Activated T-helper 9 cell treated with anti-CD3 and anti-CD28 coated beads, Interleukin-2, amount 50 U/mL, for 16 hours (primary cell): ENCODE measurements around the gene ZNF184.

ENCODE experiments used
- DNase-seq: peaks from one replicate; pipeline ENCODE4 v3.0.0-alpha.2; 2020; ENCODE audit warnings: low read depth

The ZNF184 gene

GRCh38 chr6:27479319-27480182 lies 6.6 kb upstream of the ZNF184 start:
- peak; percentile 74 for DNase-seq

DNA sequence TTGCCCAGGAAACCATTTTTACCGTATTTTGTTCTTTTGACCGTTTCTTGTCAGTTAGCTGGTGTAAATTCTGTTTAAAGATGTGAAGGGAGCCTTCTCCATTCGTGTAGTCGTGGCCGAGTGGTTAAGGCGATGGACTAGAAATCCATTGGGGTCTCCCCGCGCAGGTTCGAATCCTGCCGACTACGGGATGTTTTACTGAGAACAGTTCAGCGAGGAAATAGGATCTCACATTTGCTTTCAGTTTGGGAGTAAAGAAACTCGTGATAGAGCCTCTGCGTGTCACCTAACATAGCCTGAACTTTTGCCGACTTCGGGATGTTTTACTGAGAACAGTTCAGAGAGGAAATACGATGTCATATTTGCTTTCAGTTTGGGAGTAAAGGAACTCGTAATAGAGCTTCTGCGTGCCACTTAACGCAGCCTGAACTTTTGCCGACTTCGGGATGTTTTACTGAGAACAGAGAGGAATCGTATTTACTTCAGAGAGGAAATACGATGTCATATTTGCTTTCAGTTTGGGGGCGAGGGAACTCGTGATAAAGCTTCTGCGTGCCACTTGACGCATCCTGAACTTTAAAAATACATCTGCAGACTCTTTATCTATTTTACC lies 5.9 kb upstream of the ZNF184 start:
- DNase-seq, result peak; percentile 73

DNA sequence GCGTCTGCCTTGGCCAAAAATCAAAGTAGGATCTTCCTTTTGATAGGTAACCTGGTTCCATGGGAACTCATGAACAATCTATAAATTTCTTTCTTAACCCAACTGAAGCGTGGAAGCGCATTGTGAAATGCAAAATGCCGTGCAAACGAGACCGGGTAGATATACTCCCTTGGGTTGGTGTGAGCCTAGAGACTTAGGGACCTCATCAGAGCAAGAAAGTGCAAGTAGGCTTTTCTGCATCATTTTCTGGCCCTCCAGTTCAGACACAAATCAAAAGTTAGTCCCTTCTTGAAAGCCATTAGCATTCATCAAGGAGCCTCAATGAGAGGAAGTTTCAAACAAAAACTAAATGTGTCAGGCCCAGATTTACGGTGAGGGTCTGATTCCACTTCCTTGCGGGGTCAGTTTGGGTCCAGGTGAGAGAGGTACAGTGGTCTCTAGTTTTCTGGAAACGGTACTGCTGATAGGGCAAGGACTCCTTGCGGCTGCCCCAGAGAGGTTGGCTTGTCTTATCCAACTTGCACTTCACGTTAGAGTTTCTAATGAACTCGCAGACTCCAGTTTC lies 5.3 kb upstream of the ZNF184 start:
- no peak for DNase-seq

GRCh38 chr6:27477318-27478013 lies 4.6 kb upstream of the ZNF184 start:
- no peak for DNase-seq

DNA sequence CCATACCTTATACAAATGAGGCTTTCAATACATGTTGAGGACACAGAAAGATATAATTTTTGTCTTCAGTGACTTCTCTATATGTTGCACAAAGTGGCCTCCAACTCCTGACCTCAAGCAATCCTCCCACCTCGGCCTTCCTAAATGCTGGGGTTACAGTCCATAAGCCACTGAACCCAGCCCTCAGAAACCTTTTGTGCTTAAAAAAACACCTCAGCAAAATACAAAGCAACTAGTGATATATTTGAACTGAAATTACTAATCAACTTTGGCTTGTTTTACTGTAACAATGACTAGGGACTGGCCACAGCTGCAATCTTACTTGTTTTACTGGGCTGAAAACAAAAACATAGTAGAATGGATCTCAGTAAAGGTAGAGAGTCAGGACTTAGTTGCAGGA lies 3.2 kb upstream of the ZNF184 start:
- no peak for DNase-seq

DNA sequence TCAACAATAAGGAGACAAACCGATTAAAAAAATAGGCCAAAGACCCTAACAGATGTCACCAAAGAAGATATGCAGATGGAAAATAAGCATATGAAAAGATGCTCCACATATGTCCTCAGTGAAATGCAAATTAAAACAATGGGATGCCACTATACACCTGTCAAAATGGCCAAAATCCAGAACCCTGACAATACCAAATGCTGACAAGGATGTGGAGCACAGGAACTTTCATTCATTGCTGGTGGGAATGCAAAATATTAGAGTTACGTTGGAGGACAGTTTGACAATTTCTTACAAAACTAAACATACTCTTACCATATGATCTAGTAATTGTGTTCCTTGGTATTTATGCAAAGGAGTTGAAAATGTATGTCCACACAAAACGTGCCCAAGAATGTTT lies 1.8 kb upstream of the ZNF184 start:
- no peak for DNase-seq

DNA sequence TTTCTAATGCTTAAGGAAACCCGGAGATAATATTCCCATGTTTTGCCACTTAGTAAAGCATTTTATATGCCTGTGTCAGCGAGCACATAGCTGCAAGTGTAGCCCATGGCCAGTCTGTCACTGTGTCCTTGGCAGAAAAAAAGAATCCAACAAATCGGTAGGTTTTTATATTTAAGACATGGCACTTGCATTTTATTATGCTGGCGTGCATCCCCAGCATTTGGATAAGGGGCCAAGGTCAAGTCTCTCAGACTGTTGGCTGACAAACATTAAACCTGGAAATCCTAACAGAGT lies 1.2 kb upstream of the ZNF184 start:
- DNase-seq, result no peak

- DNase-seq, result peak; percentile 31
Measured at GRCh38 chr6:27472182-27472616, 706 bp downstream of the ZNF184 start.

DNA sequence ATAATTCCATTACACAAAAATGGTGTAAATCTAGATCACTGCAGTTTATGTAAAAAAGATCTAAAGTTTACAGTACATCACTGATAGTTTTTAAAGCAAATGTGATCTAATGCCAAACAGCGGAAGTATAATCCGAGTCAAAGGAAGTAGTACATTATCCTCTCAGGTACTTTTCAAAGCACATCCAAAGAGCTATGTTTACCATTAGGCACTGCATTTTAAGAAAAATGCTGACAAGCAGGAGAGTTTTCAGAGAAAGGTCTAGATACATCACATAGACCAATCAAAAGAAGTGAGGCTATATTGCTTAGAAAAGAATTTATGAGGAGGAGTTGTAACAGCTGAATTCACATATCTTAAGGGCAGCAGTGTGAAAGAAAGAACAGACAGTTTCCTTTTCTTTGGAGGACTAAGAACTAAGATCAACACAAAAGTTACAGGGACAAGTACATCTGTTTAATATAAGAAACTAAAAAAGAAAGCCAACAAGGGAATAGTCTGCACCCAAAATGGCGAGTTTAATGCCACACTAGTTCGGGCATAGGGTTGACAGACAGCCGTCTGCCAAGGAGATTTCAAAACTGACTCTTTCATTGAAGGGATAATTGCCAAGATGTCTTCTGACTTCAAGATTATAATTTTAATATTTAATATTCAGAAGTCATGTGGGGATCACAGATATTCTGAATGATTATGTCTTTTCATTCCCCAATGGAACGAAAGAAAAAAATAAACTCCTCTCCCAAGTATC lies 1.4 kb downstream of the ZNF184 start:
- no peak for DNase-seq

DNA sequence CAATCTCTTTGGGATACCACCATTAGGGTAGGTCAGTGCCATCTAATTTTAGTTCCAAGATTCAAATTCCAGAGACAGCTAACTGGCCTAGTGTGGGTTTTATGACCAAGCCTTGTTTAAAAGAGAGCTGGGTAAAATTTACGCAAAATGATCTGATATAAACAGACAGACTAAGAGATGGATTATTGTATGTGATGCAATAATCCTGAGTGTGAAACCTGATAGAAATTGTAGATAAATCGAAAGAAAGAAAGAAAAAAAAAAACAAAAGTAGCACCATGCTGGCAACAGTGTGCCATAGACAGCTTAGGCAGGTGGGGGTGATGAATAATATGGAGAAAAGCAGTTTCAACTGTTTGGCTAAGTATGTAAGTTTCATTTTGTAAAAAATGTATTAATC lies 2.9 kb downstream of the ZNF184 start:
- DNase-seq, result no peak

DNA sequence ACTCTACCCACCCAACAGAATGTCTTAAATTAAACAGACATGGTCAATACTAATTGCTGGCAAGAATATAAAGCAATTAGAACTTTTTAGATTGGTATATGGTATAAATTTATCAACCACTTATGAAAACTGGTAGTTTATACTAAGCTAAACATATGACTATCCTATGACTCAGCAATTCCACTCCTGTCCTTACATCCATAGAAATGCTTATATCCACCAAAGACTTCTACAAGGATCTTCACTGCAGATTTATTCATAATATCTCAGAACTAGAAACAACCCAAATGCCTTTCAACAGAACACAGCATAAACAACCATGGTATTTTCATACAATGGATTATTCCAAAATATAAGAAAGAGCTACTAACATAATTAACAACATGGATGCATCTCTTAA lies 4.6 kb downstream of the ZNF184 start:
- DNase-seq, result no peak

DNA sequence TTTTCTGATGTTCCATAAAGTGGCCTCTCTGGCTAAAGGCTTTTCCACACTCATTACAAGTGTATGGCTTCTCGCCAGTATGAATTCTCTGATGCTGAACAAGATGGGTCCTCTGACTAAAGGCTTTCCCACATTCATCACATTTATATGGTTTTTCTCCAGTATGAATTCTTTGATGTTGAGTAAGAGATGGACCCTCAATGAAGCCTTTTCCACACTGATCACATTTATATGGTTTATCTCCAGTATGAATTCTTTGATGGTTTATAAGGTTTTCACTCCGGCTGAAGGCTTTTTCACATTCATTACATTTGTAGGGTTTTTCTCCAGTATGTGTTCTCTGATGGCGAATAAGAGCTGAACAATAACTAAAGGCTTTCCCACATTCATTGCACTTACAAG lies 20.4 kb downstream of the ZNF184 start:
- DNase-seq, result no peak

DNA sequence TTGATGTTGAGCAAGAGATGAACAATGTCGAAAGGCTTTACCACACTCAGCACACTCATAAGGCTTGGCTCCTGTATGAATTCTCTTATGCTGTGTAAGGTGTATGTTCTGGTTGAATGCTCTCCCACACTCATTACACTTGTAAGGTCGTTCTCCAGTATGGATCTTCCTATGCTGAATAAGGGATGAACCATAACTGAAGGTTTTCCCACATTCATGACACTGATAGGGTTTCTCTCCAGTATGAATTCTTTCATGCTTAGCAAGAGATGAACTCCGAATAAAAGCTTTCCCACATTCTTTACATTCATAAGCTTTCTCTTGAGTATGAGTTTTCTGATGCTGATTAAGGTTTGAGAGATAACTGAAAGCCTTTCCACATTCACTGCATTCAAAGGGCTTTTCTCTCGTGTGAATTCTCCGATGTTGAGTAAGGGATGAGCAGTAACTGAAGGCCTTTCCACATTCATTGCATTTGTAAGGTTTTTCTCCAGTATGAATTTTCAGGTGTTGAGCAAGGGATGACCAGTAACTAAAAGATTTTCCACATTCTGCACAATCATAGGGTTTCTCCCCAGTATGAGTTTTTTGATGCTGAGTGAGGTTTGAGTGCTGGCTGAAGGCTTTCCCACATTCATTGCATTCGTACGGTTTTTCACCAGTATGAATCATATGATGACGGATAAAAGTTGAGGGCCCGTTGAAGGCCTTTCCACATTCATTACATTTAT lies 21.1 kb downstream of the ZNF184 start:
- DNase-seq, result no peak

DNA sequence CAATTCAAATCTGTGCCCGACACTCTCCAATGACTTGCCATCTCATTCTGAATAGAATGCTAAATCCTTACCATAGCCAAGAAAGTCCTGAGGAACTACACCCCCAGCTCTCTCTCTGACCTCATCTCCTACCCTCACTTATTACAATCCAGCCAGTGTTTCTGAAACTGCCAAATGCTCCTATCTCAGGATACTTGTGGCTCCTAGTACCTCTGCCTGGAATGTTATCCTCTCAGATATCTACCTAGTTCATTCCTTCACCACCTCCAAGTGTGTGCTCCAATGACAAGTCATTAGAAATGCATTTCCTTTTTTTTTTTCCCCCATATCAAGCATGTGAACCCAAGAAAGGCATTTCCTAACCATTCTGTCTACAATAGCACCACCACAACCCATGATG lies 24.4 kb downstream of the ZNF184 start:
- DNase-seq, result no peak

GRCh38 chr6:27442932-27443331 lies 30.0 kb downstream of the ZNF184 start:
- no peak for DNase-seq

DNA sequence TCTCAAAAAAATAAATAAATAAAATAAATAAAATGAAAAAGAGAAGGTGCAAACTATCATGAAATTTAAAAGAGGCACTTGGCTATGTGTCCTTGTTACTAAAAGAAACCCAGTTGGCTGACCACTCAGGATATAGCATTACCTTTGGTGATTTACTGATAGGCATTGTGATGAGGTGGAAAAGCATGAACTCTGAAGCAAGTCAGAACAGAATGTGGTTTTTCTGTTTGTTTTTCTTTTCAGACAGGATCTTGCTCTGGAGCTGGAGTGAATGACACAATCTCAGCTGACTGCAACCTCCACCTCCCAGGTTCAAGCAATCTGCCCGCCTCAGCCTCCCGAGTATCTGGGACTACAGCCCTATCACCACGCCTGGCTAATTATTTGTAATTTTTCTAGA lies 31.9 kb downstream of the ZNF184 start:
- DNase-seq, result no peak

- no peak for DNase-seq
Measured at GRCh38 chr6:27439371-27439770, 33.5 kb downstream of the ZNF184 start.

DNA sequence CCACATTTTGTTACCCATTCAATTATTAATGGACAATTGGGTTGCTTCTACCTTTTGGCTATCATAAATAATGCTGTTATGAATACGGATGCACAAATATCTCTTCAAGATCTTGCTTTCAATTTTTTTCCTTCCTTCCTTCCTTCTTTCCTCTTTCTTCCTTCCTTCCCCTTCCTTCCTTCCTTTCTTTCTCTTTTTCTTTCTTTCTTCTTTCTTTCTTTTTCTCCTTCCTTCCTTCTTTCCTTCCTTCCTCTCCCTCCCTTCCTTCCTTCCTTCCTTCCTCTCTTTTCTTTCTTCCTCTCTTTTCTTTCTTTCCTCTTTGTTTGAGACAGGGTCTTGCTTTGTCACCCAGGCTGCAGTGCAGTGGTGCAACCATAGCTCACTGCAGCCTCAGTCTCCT lies 39.2 kb downstream of the ZNF184 start:
- DNase-seq, result no peak

- no peak for DNase-seq
Measured at GRCh38 chr6:27428966-27429365, 43.9 kb downstream of the ZNF184 start.

- DNase-seq, result no peak
Measured at GRCh38 chr6:27428502-27428901, 44.4 kb downstream of the ZNF184 start.

DNA sequence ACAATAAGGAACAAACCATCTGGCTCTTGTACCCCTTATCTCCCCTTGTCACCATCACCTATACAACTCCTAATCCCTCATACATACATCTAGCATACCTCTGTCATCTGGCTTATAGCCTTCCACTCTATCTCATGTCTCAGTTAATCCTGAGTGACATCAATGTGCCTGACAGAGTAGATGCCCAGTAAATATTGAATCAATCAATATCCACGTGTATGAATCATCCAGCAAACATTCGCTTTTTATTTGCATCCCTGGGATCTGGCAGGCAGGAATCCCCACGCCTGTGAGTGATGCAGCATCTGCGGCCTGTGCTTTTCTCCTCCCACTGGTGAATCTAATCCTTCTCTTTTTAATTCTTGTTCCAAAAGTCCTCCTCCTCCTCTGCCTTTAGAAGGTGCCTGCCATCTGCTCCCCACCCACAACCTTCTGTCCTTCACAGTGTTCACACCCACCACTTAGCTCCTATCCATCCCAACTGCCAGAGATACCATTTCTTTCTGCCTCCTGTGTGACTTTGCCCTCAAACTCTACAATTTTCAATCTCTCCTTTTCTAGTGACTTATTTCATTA lies 46.8 kb downstream of the ZNF184 start:
- no peak for DNase-seq
